Measurements from ENCODE around the gene ARHGEF18. TPM values are rescaled to one million over a fixed set of nuclear protein-coding genes. Genes with fewer than 3 reads are reported as not detected.
A peak's percentile ranks its signal among the peaks of the same experiment; 100 is the strongest.

ARHGEF18 gene
- total and polyA plus RNA-seq, 2 of the 13 experiments (the other 11 are each of a cell fraction or from before 2014, with no cell fraction given), result 4.2 to 17.5 TPM

DNA sequence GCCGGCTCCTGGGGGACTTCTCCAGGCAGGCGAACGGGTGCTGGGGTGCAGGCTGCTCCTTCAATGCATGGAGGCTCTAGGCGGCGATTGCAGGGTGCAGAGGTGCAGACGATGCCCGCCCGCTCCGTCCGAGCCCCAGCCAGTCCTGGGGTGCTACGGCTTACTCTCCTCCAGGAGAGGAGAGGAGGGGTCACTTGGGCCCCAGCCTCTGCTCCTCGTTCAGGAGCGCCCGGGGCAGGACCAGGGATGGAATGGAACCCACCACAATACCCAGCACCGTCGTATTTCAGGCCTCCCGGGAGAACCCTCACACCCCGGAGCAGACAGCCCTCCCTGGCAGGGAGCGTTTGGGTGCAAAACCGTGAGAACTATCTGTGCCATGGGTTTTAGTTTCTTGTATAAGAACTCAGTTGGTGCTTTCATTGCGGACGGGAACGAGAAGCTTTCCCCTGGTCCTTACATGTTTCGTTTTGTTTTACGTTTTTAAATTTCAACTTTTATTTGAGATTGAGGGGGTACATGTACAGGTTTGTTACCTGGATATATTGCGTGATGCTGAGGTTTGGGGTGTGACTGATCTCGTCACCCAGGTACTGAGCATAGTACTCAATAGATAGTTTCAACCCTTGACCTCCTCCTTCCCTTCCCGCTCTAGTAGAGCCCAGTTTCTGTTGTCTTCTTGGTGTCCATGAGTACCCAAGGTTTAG, 46.8 kb downstream of the ARHGEF18 start (continued):
- TF ChIP-seq, protein P1, sequence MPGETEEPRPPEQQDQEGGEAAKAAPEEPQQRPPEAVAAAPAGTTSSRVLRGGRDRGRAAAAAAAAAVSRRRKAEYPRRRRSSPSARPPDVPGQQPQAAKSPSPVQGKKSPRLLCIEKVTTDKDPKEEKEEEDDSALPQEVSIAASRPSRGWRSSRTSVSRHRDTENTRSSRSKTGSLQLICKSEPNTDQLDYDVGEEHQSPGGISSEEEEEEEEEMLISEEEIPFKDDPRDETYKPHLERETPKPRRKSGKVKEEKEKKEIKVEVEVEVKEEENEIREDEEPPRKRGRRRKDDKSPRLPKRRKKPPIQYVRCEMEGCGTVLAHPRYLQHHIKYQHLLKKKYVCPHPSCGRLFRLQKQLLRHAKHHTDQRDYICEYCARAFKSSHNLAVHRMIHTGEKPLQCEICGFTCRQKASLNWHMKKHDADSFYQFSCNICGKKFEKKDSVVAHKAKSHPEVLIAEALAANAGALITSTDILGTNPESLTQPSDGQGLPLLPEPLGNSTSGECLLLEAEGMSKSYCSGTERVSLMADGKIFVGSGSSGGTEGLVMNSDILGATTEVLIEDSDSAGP (CRISPR knock-in tag; IDR thresholded peaks at IDR 0.05; ENCODE audit: borderline replicate concordance), result 0 out of 2 replicates have a peak, but pooled peaks have one; percentile 2
- no peak for TF ChIP-seq ZNF430 (CRISPR knock-in tag; IDR thresholded peaks at IDR 0.05)
- TF ChIP-seq PAWR (CRISPR knock-in tag; IDR thresholded peaks at IDR 0.05; ENCODE audit: borderline replicate concordance), result no peak
- TF ChIP-seq ZNF7 (CRISPR knock-in tag; IDR thresholded peaks at IDR 0.05), result no peak
- TF ChIP-seq HES4 (CRISPR knock-in tag; IDR thresholded peaks at IDR 0.05; ENCODE audit: borderline replicate concordance), result peak; percentile 49; the same call in 1 of the 2 replicates
- no peak for TF ChIP-seq HIVEP1 (CRISPR knock-in tag; IDR thresholded peaks at IDR 0.05)
- TF ChIP-seq, protein P2, sequence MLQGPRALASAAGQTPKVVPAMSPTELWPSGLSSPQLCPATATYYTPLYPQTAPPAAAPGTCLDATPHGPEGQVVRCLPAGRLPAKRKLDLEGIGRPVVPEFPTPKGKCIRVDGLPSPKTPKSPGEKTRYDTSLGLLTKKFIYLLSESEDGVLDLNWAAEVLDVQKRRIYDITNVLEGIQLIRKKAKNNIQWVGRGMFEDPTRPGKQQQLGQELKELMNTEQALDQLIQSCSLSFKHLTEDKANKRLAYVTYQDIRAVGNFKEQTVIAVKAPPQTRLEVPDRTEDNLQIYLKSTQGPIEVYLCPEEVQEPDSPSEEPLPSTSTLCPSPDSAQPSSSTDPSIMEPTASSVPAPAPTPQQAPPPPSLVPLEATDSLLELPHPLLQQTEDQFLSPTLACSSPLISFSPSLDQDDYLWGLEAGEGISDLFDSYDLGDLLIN (CRISPR knock-in tag; IDR thresholded peaks at IDR 0.05; ENCODE audit: borderline replicate concordance), result no peak
- TF ChIP-seq, protein P3, sequence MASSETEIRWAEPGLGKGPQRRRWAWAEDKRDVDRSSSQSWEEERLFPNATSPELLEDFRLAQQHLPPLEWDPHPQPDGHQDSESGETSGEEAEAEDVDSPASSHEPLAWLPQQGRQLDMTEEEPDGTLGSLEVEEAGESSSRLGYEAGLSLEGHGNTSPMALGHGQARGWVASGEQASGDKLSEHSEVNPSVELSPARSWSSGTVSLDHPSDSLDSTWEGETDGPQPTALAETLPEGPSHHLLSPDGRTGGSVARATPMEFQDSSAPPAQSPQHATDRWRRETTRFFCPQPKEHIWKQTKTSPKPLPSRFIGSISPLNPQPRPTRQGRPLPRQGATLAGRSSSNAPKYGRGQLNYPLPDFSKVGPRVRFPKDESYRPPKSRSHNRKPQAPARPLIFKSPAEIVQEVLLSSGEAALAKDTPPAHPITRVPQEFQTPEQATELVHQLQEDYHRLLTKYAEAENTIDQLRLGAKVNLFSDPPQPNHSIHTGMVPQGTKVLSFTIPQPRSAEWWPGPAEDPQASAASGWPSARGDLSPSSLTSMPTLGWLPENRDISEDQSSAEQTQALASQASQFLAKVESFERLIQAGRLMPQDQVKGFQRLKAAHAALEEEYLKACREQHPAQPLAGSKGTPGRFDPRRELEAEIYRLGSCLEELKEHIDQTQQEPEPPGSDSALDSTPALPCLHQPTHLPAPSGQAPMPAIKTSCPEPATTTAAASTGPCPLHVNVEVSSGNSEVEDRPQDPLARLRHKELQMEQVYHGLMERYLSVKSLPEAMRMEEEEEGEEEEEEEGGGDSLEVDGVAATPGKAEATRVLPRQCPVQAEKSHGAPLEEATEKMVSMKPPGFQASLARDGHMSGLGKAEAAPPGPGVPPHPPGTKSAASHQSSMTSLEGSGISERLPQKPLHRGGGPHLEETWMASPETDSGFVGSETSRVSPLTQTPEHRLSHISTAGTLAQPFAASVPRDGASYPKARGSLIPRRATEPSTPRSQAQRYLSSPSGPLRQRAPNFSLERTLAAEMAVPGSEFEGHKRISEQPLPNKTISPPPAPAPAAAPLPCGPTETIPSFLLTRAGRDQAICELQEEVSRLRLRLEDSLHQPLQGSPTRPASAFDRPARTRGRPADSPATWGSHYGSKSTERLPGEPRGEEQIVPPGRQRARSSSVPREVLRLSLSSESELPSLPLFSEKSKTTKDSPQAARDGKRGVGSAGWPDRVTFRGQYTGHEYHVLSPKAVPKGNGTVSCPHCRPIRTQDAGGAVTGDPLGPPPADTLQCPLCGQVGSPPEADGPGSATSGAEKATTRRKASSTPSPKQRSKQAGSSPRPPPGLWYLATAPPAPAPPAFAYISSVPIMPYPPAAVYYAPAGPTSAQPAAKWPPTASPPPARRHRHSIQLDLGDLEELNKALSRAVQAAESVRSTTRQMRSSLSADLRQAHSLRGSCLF (CRISPR knock-in tag; IDR thresholded peaks at IDR 0.05; ENCODE audit: borderline replicate concordance), result no peak
- TF ChIP-seq ZNF775 (CRISPR knock-in tag; IDR thresholded peaks at IDR 0.05; ENCODE audit: borderline replicate concordance), result no peak
- TF ChIP-seq EEA1 (CRISPR knock-in tag; IDR thresholded peaks at IDR 0.05; ENCODE audit: borderline replicate concordance), result no peak
- TF ChIP-seq ZNF530 (CRISPR knock-in tag; IDR thresholded peaks at IDR 0.05; ENCODE audit: low read depth), result no peak
- TF ChIP-seq, protein P4, sequence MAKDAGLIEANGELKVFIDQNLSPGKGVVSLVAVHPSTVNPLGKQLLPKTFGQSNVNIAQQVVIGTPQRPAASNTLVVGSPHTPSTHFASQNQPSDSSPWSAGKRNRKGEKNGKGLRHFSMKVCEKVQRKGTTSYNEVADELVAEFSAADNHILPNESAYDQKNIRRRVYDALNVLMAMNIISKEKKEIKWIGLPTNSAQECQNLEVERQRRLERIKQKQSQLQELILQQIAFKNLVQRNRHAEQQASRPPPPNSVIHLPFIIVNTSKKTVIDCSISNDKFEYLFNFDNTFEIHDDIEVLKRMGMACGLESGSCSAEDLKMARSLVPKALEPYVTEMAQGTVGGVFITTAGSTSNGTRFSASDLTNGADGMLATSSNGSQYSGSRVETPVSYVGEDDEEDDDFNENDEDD (CRISPR knock-in tag; IDR thresholded peaks at IDR 0.05; ENCODE audit: borderline replicate concordance), result no peak
- 0 out of 2 replicates have a peak, but pooled peaks have one; percentile 2 for TF ChIP-seq ZNF709 (CRISPR knock-in tag; IDR thresholded peaks at IDR 0.05)
- no peak for TF ChIP-seq ZNF614 (CRISPR knock-in tag; IDR thresholded peaks at IDR 0.05; ENCODE audit: borderline replicate concordance)
- no peak for TF ChIP-seq AKAP8 (CRISPR knock-in tag; IDR thresholded peaks at IDR 0.05)
- TF ChIP-seq ZNF879 (CRISPR knock-in tag; IDR thresholded peaks at IDR 0.05), result no peak
- TF ChIP-seq ZFP62 (CRISPR knock-in tag; IDR thresholded peaks at IDR 0.05), result no peak
- TF ChIP-seq TBX3 (IDR thresholded peaks at IDR 0.05; ENCODE audit: borderline replicate concordance), result no peak
- TF ChIP-seq, protein P5, sequence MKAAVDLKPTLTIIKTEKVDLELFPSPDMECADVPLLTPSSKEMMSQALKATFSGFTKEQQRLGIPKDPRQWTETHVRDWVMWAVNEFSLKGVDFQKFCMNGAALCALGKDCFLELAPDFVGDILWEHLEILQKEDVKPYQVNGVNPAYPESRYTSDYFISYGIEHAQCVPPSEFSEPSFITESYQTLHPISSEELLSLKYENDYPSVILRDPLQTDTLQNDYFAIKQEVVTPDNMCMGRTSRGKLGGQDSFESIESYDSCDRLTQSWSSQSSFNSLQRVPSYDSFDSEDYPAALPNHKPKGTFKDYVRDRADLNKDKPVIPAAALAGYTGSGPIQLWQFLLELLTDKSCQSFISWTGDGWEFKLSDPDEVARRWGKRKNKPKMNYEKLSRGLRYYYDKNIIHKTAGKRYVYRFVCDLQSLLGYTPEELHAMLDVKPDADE (CRISPR knock-in tag; IDR thresholded peaks at IDR 0.05), result no peak

Measured in HepG2 (cell line).